GM21737 (cell line): ENCODE data around the gene MYLK.
"Not testable (repeated sequence)": the region's sequence is repeated elsewhere in the genome, so short reads cannot be mapped to it uniquely, and the experiment has no call there.

ENCODE experiments used
- ATAC-seq: cut with Tn5 transposase; IDR thresholded peaks from one replicate; pipeline ENCODE4 v1.9.1; 2021; ENCODE audit warnings: mild to moderate bottlenecking, moderate library complexity; ENCODE audit not compliant: unreplicated experiment

Gene MYLK

GRCh38 chr3:123702720-123703119 lies 181.4 kb downstream of the MYLK start:
- ATAC-seq: no peak

GRCh38 chr3:123702057-123702456 lies 182.1 kb downstream of the MYLK start:
- ATAC-seq: not testable (repeated sequence)

GRCh38 chr3:123700791-123701722 lies 183.1 kb downstream of the MYLK start:
- no peak for ATAC-seq

GRCh38 chr3:123698813-123699212 lies 185.3 kb downstream of the MYLK start:
- no peak for ATAC-seq

- no peak for ATAC-seq
These were observed 187.3 kb downstream of the MYLK start for GRCh38 chr3:123696808-123697207.

- no peak for ATAC-seq
These were observed 188.1 kb downstream of the MYLK start for GRCh38 chr3:123695731-123696640.

- no peak for ATAC-seq
These were observed 189.0 kb downstream of the MYLK start for GRCh38 chr3:123695152-123695551.

GRCh38 chr3:123694366-123695087 lies 189.6 kb downstream of the MYLK start:
- no peak for ATAC-seq

GRCh38 chr3:123693584-123694190 lies 190.4 kb downstream of the MYLK start:
- ATAC-seq: no peak

- ATAC-seq: no peak
These were observed 191.5 kb downstream of the MYLK start for GRCh38 chr3:123692671-123693070.

GRCh38 chr3:123692041-123692440 lies 192.1 kb downstream of the MYLK start:
- no peak for ATAC-seq

GRCh38 chr3:123689831-123690230 lies 194.3 kb downstream of the MYLK start:
- ATAC-seq: no peak

GRCh38 chr3:123688241-123688747 lies 195.8 kb downstream of the MYLK start:
- no peak for ATAC-seq

GRCh38 chr3:123687286-123687685 lies 196.8 kb downstream of the MYLK start:
- no peak for ATAC-seq

- no peak for ATAC-seq
These were observed 197.9 kb downstream of the MYLK start for GRCh38 chr3:123686251-123686650.

GRCh38 chr3:123685780-123686179 lies 198.4 kb downstream of the MYLK start:
- no peak for ATAC-seq

GRCh38 chr3:123684636-123685035 lies 199.5 kb downstream of the MYLK start:
- no peak for ATAC-seq

- no peak for ATAC-seq
These were observed 199.9 kb downstream of the MYLK start for GRCh38 chr3:123684209-123684608.

- ATAC-seq: no peak
These were observed 200.5 kb downstream of the MYLK start for GRCh38 chr3:123683505-123684154.
